GM12892 (cell line): ENCODE measurements around the gene FOXRED2.

Source experiments
- DNase-seq: peaks from one replicate; pipeline ENCODE4 v3.0.0; 2011; ENCODE audit not compliant: insufficient read length
- FAIRE-seq: peaks from 2 replicates; lab custom pipeline; 2011; peaks lifted over from hg19 to GRCh38; lab: Jason Lieb, UNC
- POLR2A ChIP-seq: IDR thresholded peaks from 2 replicates; pipeline ENCODE4 v1.6.1; 2011; ENCODE audit warnings: low read depth, low read length, control low read depth
- POLR2AphosphoS5 ChIP-seq: IDR thresholded peaks from 2 replicates; pipeline ENCODE4 v1.6.1; 2011; ENCODE audit warnings: low read depth, low read length, control low read depth
- TAF1 ChIP-seq: IDR thresholded peaks from 2 replicates; pipeline ENCODE4 v1.6.1; 2011; ENCODE audit warnings: low read depth, mild to moderate bottlenecking, control low read depth, low read length, borderline replicate concordance

FOXRED2 gene

DNA sequence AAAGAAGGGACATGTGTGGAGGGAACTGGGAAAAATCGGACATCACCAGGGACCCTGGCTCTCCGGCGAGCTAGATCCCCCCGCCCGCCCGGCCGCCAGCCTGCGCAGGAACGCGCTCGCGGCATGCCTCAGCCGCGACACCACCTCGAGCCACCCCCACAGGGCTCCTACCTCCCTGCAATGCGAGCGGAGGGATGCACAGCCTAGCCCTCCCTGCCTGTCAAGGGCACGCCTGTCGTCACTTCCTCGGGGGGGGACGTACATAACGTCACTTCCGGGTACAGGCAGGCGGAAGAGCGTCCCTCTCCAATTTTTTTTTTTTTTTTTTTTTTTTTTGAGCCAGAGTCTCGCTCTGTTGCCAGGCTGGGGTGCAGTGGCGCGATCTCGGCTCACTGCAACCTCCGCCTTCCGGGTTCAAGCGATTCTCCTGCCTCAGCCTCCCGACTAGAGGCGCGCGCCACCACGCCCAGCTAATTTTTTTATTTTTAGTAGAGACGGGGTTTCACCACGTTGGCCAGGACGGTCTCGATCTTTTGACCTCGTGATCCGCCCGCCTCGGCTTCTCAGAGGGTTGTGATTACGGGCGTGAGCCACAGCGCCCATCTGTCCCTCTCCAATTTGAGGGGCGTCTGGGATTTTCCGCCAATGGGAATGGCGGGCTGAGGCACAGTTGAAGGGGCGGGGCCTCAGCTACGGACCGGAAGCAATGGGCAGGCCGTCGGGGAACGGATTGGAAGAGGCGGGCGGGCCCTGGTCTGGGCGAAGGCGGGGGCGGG, 25.3 kb downstream of the FOXRED2 start, which contains the start of gene TXN2:
Gene TXN2 (minus strand): TSS at position 248 of the 776 bp plus-strand sequence. CDS start 803 bp downstream, outside the sequence.
- peak; percentile 96 for DNase-seq
- FAIRE-seq = peak; percentile 100
- TF ChIP-seq TAF1 = peak; percentile 63
- TF ChIP-seq POLR2AphosphoS5 = peak; percentile 97
- TF ChIP-seq POLR2A = peak; percentile 95

DNA sequence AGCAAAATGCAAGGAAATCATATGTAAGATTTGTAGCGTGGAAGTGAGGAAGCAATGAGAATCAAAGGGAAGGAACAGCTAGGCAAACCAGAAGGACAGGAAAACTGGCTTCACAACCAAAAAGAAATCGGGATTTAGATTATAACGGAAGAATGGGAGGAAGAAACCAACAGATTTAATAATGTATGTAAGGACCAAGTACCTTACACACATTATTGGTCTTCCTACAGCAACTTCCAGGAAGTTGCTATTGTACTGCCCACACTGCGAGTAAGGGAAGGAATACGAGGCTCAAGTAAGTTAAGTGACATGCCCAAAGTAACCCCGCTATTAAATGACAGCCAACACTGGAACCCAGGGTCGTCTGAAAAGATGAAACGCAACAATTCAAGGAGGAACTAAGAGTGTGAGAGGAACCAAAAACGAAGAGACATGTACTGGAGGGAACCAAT, 25.9 kb downstream of the FOXRED2 start:
- FAIRE-seq (no peak), DNase-seq (peak; percentile 42)
- TF ChIP-seq POLR2AphosphoS5 (no peak), TAF1 (peak; percentile 75; the same call in 1 of the 2 replicates)

DNA sequence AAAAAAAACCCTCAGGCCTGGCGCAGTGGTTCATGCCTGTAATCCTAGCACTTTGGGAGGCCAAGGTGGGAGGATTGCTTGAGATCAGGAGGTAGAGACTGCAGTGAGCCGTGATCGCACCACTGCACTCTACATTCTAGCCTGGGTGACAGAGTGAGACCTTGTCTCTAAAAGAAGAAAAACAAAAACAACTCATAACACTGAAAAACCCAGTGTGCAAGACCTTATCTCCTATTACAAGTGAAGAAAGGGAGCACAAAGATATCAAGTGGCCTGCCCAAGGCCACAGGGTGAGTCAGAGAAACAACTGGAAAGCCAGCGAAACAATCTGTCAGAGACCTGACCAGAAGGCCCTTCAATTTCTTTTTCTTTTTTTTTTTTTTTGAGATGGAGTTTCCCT, 27.9 kb downstream of the FOXRED2 start:
- TF ChIP-seq POLR2AphosphoS5 (no peak), POLR2A (no peak), TAF1 (no peak)
- DNase-seq (no peak), FAIRE-seq (no peak)

DNA sequence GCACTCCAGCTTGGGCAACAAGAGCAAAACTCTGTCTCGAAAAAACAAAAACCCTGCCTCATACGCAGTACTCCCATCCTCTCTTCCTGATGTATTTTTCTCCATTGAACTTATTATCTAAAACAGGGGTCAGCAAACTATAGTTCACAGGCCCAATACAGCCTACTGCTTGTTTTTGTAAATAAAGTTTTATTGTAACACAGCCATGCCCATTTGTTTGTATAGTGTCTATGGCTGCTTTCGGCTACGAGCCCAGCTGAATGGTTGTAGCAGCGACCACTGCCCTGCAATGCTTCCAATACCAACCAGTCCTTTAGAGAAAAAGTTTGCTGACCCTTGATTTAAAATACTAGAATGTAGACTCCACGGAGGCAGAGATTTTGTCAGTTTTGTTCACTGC, 31.5 kb downstream of the FOXRED2 start:
- DNase-seq (no peak), FAIRE-seq (no peak)
- TF ChIP-seq TAF1 (no peak), POLR2A (no peak), POLR2AphosphoS5 (no peak)

DNA sequence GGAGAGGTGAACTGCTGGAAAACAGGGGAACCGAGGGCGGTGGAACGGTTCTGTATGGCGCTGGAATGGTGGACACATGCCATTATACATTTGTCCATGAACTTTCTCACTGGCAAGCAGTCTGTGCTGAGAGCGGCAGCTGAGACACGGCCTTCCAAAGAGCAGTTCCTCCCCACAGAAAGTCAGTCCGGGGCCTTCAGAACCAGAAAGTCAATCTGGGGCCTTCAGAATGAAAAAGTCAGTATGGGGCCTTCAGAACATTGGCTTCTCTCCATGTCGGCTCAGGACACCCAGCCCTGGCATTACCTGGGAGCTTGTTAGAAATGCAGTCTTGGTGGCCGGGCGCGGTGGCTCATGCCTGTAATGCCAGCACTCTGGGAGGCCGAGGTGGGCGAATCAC, 34.2 kb downstream of the FOXRED2 start:
- FAIRE-seq = no peak
- no peak for TF ChIP-seq POLR2AphosphoS5
- no peak for DNase-seq

DNA sequence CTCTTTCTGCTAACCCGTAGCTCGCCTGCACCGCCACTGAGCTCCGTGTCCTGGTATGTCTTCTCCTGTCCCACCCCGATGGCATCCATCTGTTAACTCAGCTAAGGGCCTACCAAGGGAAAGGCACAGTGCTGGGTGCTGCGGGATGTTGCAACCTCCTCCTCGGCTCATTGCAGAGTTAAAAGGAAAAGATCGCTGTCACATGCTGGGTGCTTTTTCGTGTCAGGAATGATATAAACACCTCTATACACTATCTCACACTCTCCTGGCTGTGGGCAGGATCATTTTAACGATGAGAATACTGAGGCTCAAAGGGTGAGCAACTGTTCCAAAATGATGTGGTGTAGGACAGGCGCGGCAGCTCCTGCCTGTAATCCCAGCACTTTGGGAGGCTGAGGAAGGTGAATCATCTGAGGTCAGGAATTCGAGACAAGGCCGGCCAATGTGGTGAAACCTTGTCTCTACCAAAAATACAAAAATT, 35.5 kb downstream of the FOXRED2 start:
- FAIRE-seq (no peak), DNase-seq (no peak)
- TF ChIP-seq TAF1 (no peak), POLR2AphosphoS5 (no peak), POLR2A (no peak)

DNA sequence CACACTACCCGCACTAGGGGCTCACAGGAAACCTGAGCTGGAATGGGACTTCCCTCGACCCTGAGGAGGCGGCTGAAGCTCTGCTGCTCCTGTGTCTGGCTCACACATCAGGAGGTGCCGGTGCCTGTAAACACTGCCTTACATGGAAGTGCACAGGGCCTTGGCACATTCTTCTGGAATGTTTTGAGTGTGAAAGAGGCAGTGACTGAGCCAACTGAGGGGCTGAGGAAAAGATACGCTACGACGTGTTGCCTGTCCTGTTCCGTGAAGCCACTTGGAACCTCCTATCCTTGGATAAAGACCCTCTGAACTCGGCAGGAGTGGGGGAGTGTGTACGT, 35.9 kb downstream of the FOXRED2 start:
- peak; percentile 31; the same call in 1 of the 2 replicates for TF ChIP-seq POLR2AphosphoS5
- no peak for TF ChIP-seq POLR2A
- TF ChIP-seq TAF1 = no peak
- no peak for FAIRE-seq
- DNase-seq = no peak

DNA sequence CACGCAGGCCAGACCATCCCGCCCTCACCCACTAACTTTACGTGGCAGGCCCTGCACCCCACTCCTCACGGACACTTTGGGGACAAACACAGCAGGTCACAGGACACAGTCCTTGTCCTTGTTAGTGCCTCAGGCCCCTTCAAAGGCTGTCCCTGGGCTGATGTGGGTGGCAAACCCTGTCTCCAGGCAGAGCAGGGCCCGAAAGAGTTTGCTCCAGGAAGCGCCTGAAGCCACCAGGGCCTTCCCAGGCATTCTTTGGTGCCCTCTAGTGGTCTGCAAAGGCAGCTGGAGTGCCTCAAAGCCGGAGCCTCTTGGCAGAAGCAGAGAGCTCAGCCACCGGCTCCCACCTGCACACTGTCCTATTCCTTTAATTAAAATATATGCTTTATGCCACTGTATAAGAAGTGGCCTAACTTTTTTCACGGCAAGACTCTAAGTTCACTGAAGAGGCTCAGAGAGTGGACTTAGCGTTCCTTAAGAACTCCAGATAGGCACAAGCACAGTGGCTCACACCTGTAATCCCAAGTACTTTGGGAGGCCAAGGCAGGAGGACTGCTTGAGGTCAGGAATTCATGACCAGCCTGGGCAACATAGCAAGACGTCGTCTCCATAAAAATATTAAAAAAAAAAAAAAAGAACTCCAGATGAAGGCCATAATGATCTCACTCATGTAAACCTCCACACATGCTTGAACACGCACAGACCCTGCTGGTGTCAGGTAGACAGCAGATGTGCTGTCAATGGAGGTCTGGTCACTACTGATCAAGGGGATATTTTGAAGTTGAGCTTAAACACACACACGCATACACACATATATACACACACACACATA, 36.5 kb downstream of the FOXRED2 start:
- no peak for TF ChIP-seq POLR2AphosphoS5
- no peak for TF ChIP-seq TAF1
- TF ChIP-seq POLR2A = no peak
- peak; percentile 85 for DNase-seq
- peak; percentile 83 for FAIRE-seq

DNA sequence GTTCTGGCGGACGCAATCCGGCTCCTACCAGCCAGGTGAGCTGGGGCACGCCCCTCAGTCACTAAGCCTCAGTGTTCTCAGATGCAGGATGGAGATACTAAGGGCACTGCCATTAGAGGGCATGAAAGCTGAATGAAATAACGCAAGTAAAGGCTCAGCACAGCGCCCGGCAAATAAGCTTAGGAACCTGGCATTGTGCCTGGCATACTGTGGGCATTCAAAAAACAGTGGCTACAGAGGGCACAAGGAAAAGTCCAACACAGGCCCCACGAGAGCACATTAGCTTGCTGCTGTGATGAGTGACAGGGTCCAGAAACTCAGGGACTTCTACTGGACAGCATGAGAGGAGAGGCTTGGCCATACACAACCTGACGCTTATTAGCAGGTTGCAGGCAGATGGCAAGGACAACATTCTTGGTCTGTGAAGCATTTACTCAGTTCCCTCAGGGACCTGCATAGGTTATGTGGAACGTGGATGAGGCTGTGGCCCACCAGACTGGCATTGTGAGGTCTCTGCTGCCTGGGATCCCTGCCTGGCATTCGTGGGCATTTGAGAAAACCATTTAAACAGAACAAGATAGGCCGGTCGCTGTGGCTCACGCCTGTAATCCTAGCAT, 37.6 kb downstream of the FOXRED2 start:
- FAIRE-seq (no peak), DNase-seq (no peak)
- no peak for TF ChIP-seq TAF1
- TF ChIP-seq POLR2A = no peak
- TF ChIP-seq POLR2AphosphoS5 = no peak

DNA sequence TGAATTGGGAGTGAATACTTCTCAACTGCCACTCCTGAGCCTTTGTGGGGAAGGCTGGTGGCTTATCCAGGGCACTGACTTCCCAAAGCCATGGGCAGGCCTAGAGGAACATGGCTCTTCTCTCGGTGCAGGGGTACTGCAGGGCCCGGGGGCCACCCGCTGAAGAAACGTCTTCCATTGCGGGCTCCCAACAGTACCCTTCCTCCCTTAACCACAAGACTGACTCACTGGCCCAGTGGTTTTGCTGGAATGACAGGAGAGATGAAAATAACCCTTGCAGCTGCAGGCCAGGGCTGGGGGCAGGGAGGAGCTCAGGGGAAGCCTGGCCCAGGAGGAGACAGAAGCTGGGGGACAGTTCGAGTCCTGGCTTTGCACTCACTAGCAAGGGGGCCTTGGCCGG, 38.9 kb downstream of the FOXRED2 start:
- no peak for DNase-seq
- FAIRE-seq = no peak
- TF ChIP-seq POLR2A = no peak
- no peak for TF ChIP-seq TAF1
- TF ChIP-seq POLR2AphosphoS5 = no peak

DNA sequence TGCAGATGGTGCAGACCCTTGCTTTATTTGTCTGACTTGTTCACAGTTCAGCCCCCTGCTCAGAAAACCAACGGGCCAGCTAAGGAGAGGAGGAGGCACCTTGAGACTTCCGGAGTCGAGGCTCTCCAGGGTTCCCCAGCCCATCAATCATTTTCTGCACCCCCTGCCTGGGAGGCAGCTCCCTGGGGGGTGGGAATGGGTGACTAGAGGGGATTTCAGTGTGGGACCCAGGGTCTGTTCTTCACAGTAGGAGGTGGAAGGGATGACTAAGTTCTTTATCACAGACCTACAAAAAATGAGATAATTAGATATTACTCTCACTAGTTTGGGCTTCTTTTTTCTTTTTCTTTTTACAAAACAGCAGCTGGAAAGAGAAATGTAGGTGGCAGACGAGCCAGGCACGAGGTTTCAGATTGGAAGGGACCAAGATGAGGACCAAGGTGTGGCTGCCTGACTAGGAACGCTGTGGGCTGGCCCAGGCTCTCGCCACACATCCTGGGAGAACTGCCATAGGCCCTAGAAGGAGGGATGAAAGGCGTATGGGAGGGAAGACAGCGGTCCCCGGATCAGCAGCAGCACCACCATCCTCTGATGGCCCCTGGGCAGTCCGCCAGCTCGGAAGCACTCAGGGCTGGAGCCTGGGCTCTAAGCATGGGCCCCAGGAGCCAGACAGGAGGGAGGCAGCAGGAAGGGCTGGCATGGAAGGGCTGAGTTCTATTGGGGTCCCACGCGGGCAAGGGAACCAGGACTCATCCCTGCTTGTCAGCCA, 39.6 kb downstream of the FOXRED2 start:
- FAIRE-seq (no peak), DNase-seq (no peak)
- TF ChIP-seq POLR2A (no peak), POLR2AphosphoS5 (no peak), TAF1 (no peak)
